H1 (cell line): Measurements from ENCODE around the gene PCGF3. TPM values are rescaled to one million over a fixed set of nuclear protein-coding genes. Genes with fewer than 3 reads are reported as not detected.

ENCODE experiments used
- ATF3 ChIP-seq: IDR thresholded peaks from 2 replicates; pipeline ENCODE4 v1.6.1; 2011; ENCODE audit warnings: low read depth, mild to moderate bottlenecking, low read length; ENCODE audit not compliant: insufficient read depth
- BACH1 ChIP-seq: IDR thresholded peaks from 2 replicates; pipeline ENCODE4 v1.6.1; 2012; ENCODE audit warnings: low read length, improper control_type of control experiment
- CEBPB ChIP-seq: IDR thresholded peaks from 2 replicates; pipeline ENCODE4 v1.6.1; 2012; ENCODE audit warnings: low read depth, low read length
- CHD1 ChIP-seq: IDR thresholded peaks from 2 replicates; pipeline ENCODE4 v1.6.1; 2012; ENCODE audit warnings: low read depth, low read length, improper control_type of control experiment
- EGR1 ChIP-seq: IDR thresholded peaks from 2 replicates; pipeline ENCODE4 v1.6.1; 2011; ENCODE audit warnings: low read depth, low read length, borderline replicate concordance
- GTF2F1 ChIP-seq: IDR thresholded peaks from 2 replicates; pipeline ENCODE4 v1.6.1; 2012; ENCODE audit warnings: low read depth, low read length, improper control_type of control experiment, borderline replicate concordance
- MAFK ChIP-seq: IDR thresholded peaks from 2 replicates; pipeline ENCODE4 v1.6.1; 2012; ENCODE audit warnings: low read depth, mild to moderate bottlenecking, improper control_type of control experiment, low read length
- RFX5 ChIP-seq: IDR thresholded peaks from 2 replicates; pipeline ENCODE4 v1.6.1; 2011; ENCODE audit warnings: low read depth, low read length, improper control_type of control experiment, borderline replicate concordance
- SIRT6 ChIP-seq: IDR thresholded peaks from one replicate; pipeline ENCODE4 v1.7.1; 2012; ENCODE audit warnings: low read length, inconsistent platforms
- TCF12 ChIP-seq: IDR thresholded peaks from 2 replicates; pipeline ENCODE4 v1.6.1; 2011; ENCODE audit warnings: low read depth, mild to moderate bottlenecking, low read length
- polyA plus RNA-seq, 7 experiments: library from polyadenylated mRNA; depleted of rRNA in 3 of 7; stranded (reverse) in 5 of 7; unstranded in 2 of 7; fragments of >200 nt in 5 of 7; fragments of 200-250 nt in 2 of 7; gene quantifications; 1 replicate in 5 of 7; 2 replicates in 1 of 7; 4 replicates in 1 of 7; pipeline versions ENCODE4 v1.2.1 to v1.2.3, GENCODE V29; 2011 to 2013; ENCODE audit warnings: missing spikeins in 2 of 7, mixed read lengths in 2 of 7
- total RNA-seq: library from RNA; stranded (reverse); fragmentation: NEBNext Ultra II Directional; extraction: Animal tissue kit (Norgen Biotek cat#: 25700); gene quantifications from 2 replicates; pipeline ENCODE4 v1.2.1, GENCODE V29; 2021

Gene PCGF3
- total and polyA plus RNA-seq, 2 of the 8 experiments (the other 6 are each of a cell fraction or from before 2014, with no cell fraction given): 52.7 to 52.9 TPM

GRCh38 chr4:679629-680028 lies 26.0 kb upstream of the PCGF3 start (continued):
- no peak for TF ChIP-seq CEBPB
- no peak for TF ChIP-seq SIRT6
- no peak for TF ChIP-seq BACH1
- TF ChIP-seq MAFK: no peak
- TF ChIP-seq RFX5: no peak
- TF ChIP-seq TCF12: no peak
- TF ChIP-seq GTF2F1: no peak
- TF ChIP-seq CHD1: no peak
- TF ChIP-seq ATF3: no peak
- no peak for TF ChIP-seq EGR1
- TF ChIP-seq, all 59 proteins: peak for 0
